ENCODE results near the gene MSGN1.
"Not testable (repeated sequence)": the region's sequence is repeated elsewhere in the genome, so short reads cannot be mapped to it uniquely, and the experiment has no call there.

The MSGN1 gene

DNA sequence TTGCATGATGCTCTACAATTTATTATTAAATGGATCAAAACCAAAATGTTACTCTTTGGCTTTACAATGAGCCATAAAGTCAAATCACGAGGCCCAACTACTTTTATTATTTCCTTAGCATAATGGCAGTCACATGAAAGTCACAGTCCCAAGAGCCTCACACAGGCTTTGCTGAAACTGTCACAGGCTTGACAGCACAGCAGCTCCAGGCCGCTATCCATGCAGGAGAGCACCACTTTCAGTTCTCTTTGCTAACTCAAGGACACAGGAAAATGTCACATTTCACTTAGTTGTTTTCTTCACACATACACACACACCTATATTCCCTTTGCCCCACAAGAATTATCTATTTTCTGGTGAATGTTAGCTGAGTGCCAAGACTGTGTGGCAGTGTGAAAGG, 11.1 kb upstream of the MSGN1 start:
- DNase-seq, result no peak

DNA sequence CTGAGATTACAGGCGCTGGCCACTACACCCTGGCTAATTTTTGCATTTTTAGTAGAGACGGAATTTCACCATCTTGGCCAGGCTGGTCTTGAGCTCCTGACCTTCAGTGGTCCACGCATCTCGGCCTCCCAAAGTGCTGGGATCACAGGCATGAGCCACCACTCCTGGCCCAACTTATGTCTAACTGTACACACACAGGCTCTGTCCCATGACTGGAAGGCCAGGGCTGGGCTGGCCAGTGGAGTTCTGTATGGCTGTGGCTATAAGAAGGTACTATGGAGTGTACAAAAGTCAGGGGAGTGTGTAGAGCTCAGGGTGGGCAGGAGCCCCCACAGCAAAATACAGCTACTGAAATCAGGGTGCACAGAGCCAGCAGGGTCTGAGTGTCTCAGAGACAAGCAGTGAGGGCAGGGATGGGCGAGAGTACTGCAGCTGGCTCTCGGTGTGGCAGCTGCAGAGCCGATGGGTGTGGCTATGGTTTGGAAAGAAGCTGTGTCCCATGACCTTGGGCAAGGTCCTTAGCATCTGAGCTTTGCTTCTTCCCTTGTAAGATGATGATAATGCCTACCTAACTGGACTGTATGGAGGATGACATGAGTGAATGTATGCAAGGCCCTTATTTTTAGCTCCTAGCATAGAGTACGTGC, 10.4 kb upstream of the MSGN1 start:
- DNase-seq, result no peak

- peak in 1 of 51 donors; percentile 11 for DNase-seq
These were observed 3.1 kb upstream of the MSGN1 start for GRCh38 chr2:17813010-17813741.

GRCh38 chr2:17813742-17814473, 2.4 kb upstream of the MSGN1 start:
- peak in 1 of 51 donors; percentile 17 for DNase-seq

GRCh38 chr2:17814601-17815000, 1.7 kb upstream of the MSGN1 start:
- DNase-seq, result no peak

DNA sequence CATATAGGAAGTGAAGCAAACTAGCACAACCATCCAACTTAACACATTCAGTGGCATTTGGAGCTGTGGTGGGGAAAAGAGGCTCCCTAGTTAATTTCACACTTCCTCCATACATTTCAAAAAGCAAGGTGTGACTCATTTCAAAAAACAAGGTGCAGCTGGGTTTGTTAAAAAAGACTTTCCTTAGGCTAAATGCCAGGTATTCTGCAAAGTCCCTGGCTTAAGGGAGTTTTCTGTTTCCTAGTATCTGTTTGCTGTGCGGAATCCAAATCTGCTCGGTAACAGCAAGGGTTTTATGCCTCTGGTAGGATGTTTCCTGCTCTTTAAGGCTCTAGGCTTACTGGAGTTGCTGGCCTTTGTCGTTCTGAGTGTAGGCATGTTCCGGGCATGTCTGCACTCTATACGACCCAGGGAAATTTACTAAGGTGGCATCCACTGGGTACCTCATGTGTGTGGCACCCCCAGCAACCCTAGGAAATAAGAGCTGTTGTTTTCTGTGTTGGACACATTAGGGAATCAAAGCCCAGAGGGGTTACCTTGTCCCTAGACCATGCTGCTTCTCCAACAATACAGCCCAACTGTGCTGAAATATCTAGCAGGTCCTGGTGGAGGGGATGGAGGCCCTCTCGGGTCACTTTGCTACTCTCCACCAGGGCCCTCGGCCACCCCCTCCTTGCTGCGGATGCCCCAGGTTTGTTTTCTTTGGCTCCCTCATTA, 634 bp upstream of the MSGN1 start:
- DNase-seq, result no peak

- DNase-seq, result no peak
These were observed 2.1 kb downstream of the MSGN1 start for GRCh38 chr2:17818235-17818815.

DNA sequence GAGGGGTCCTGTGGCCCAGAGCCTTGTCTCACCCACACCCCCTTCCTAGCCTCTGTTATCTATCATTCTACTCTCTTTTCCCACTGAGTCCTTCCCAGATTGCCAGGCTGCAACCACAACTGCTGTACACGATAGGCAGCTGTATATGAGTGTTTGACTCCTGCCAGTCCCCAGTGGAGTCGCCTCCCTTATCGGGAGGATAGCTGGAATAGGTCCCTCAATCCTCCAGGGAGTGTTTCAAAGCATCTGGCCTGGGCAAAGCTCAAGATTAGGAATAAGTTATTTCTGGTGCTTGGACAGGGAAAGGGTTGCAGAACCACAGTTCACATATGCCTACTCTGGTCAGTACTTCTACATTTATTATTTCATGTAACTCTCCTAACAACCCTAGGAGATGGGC, 4.8 kb downstream of the MSGN1 start:
- no peak for DNase-seq

DNA sequence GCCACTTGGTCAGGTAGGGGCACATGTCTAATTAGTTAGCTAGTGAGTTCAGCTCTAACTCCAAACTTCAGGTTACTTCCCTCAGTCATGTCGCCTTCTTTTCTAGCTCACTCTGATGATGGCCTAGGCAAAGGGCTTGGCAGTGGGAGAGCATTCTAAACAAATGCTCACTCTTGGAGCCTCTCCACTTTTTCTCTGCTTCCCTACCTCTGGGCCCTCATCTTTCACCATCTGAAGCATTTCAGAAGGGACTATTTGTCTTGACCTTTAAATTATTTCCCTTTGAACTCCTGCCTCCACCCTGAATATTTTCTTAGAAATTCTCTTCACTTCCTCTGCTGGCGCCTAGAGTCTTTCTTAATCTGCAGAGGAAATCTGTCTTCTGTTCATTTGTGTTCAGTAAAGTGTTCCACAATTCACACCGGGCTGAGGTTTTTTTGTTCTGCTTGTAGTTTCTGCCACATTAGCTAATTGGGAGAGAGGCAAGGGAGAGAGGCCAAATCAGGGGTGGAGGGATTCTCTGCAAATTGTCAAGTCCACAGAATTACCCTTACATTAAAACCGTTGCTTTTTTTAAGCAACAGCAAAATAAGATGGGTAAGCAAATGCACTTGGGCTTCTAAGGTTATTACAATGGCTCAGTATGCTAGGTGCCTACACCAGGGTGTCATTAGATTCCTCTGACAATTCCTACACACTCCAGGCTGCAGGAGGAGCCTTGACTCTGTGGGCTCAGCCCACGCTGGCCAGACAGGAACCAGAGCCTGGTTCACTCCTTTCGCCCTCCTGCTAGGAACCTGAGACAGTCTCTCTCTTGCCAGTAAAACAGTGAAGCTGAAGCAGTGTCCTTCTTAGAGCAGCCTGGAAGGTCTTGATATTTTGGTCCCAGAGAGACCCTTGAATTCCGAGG, 5.5 kb downstream of the MSGN1 start:
- DNase-seq, result no peak

DNA sequence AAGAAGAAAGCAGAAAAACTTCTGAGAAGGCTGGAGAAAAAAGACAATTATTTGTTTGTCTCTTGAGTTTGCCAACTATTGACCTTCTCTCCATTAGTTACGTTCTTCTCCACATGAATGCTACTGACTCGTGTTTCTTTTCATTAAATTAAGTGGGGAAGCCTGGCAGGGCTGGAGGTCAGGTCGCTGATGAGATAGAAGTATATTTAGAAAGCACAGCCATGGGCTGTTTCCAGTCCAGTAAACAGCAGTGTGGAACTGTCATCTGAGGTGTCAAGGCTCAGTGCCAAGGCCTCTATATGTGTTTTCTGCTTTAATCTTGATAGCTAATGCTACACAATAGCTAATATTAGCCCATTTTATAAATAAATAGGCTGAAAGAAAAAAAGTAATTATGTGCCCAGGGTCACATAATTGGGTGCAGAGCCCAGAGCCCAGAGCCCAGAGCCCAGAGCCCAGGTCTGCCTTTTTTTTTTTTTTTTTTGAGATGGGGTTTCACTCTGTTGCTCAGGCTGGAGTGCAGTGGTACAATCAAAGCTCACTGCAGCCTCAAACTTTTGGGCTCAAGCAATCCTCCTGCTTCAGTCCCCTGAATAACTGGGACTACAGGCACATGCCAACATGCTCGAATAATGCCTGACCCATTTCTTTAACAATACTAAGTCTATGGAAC, 6.3 kb downstream of the MSGN1 start:
- DNase-seq, result no peak

GRCh38 chr2:17823646-17824045, 7.4 kb downstream of the MSGN1 start:
- not testable (repeated sequence) for DNase-seq

GRCh38 chr2:17827316-17827715, 11.1 kb downstream of the MSGN1 start:
- no peak for DNase-seq

DNA sequence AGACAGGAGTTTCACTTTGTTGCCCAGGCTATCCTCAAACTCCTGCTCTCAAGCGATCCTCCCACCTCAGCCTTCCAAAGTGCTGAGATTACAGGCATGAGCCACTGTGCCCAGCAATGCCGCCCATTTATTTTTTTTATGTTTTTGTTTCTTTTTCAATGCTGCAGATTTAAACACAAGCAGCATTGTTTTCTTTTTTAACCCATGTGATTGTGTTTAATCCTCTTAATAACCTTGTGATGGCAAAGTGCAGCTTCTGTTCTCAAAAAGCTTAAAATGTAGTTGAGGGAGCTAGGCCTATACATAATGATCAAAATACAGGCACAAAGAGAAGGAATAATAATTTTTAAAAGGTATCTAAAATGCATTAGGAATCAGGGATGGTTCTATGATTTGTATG, 11.5 kb downstream of the MSGN1 start:
- DNase-seq, result no peak

DNA sequence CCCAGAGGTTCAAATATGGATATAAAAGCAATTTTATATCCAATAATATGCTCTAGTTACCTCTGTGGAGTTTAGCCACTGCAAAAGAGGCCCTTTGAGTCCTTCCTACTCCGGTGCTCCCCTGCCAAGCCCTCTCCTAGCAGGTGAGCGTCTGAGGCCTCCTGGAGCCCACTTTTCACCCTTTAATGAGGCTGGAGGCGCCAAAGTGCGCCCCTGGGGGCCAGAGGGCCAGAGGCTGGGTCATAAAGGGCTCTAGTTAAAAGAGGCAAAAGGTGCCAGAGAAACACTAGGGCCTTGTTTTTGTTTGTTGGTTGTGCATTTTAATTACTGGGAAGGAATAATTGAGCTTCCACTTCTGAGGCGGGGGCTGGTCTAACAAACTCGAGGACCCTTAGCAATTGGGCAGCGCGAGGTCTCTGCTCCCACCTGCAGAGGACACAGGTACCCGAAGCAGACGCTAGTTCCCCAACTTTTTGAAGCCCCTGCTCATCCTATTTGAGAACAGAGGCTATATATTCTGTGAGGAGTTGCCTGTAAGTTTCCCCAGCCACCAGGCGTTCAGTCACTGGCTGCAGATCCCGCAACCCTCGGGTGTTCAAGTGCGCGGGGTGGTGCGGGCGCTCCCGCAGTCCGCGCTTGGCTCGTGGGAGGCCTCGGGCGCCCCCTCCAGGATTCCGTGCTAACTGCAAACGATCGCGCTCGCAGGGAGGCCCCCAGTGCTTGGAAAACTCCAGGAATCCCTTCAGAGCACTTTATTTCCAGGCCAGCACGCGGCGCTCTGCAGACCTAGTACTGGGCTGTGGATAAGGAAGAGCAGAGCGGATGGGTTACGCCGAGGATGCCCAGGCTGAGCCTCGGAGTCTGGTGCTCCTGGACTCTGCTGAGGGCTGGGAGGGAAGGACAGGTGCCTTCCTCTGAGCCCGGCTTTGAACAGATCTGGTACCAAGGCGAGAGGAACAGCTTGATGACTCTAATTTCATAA, 14.1 kb downstream of the MSGN1 start:
- DNase-seq, result peak in 48 of 51 donors; percentile 7 to 81 (median 43)

DNA sequence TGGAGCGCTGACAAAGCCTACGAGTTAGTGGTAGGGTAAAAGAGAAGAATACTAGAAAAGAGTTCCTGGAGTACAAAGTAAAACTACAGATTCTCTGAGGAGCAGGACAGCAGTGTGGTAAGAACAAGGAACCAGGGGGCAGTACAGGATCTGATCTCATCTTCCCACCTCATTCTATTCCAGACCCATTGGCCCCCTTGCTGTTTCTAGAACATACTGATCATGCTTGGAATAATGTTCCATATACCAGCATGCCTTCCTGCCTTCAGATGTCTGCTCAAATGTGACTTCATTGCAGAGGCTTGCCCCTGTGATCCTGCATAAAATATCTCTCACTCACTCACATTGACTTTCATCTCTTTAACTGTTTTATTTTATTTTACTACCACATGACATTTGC, 19.3 kb downstream of the MSGN1 start:
- DNase-seq, result no peak

- no peak for DNase-seq
These were observed 23.7 kb downstream of the MSGN1 start for GRCh38 chr2:17839959-17840358.

- no peak for DNase-seq
These were observed 27.2 kb downstream of the MSGN1 start for GRCh38 chr2:17843457-17843856.

- DNase-seq, result peak in 1 of 51 donors; percentile 0
These were observed 29.5 kb downstream of the MSGN1 start for GRCh38 chr2:17845806-17846205.

DNA sequence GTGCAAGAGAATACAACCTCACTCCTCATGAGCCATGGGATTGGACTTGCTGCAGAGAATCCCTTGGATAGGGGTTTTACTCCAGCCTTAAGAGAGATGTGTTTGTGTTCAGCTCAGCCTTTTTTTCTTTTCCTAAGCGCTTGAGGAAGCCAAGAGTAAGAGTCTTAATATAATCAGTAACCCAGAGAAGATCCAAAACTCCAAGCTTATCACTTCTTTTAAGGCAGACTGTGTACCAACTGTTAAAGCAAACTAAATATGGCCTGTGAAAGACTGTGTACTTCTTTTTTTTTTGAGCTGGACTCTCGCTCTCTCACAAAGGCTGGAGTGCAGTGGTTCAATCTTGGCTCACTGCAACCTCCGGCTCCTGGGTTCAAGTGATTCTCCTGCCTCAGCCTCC, 30.4 kb downstream of the MSGN1 start:
- DNase-seq, result no peak
